ENCODE measurements around the gene PTPN22.

- TF ChIP-seq CTCF (IDR thresholded peaks at IDR 0.05) (no peak), EP300 (IDR thresholded peaks at IDR 0.05) (no peak)
These were observed 9.9 kb downstream of the PTPN22 start for GRCh38 chr1:113861641-113862040.
